ENCODE data around the gene ATG7.
"Not testable (repeated sequence)": the region's sequence is repeated elsewhere in the genome, so short reads cannot be mapped to it uniquely, and the experiment has no call there.

Gene ATG7

GRCh38 chr3:11435440-11436165 is 163.4 kb downstream of the ATG7 start:
- DNase-seq, result no peak

- DNase-seq, result no peak
Measured at GRCh38 chr3:11436775-11437174, 164.6 kb downstream of the ATG7 start.

- no peak for DNase-seq
Measured at GRCh38 chr3:11437506-11437905, 165.3 kb downstream of the ATG7 start.

GRCh38 chr3:11438646-11439045 is 166.4 kb downstream of the ATG7 start:
- DNase-seq, result no peak

- not testable (repeated sequence) for DNase-seq
Measured at GRCh38 chr3:11441346-11441745, 169.1 kb downstream of the ATG7 start.

GRCh38 chr3:11444404-11444803 is 172.2 kb downstream of the ATG7 start:
- DNase-seq, result no peak

- not testable (repeated sequence) for DNase-seq
Measured at GRCh38 chr3:11445193-11445592, 173.0 kb downstream of the ATG7 start.

GRCh38 chr3:11445883-11446282 is 173.7 kb downstream of the ATG7 start:
- no peak for DNase-seq

GRCh38 chr3:11447584-11448200 is 175.5 kb downstream of the ATG7 start:
- DNase-seq, result no peak

- no peak for DNase-seq
Measured at GRCh38 chr3:11450015-11450414, 177.8 kb downstream of the ATG7 start.

GRCh38 chr3:11452312-11452711 is 180.1 kb downstream of the ATG7 start:
- DNase-seq, result no peak

GRCh38 chr3:11452885-11453847 is 181.0 kb downstream of the ATG7 start:
- no peak for DNase-seq

- DNase-seq, result no peak
Measured at GRCh38 chr3:11455956-11456355, 183.8 kb downstream of the ATG7 start.

GRCh38 chr3:11457135-11457534 is 184.9 kb downstream of the ATG7 start:
- no peak for DNase-seq

- no peak for DNase-seq
Measured at GRCh38 chr3:11459186-11459824, 187.1 kb downstream of the ATG7 start.

GRCh38 chr3:11461226-11461625 is 189.0 kb downstream of the ATG7 start:
- DNase-seq, result no peak

GRCh38 chr3:11462673-11463072 is 190.5 kb downstream of the ATG7 start:
- DNase-seq, result not testable (repeated sequence)

GRCh38 chr3:11463591-11463990 is 191.4 kb downstream of the ATG7 start:
- no peak for DNase-seq

GRCh38 chr3:11464356-11464755 is 192.2 kb downstream of the ATG7 start:
- no peak for DNase-seq

- DNase-seq, result no peak
Measured at GRCh38 chr3:11465744-11466616, 193.8 kb downstream of the ATG7 start.

- no peak for DNase-seq
Measured at GRCh38 chr3:11467875-11468274, 195.7 kb downstream of the ATG7 start.
